T-cell (primary cell): Measurements from ENCODE around the gene QPCT. TPM values are rescaled to one million over a fixed set of nuclear protein-coding genes. Genes with fewer than 3 reads are reported as not detected.

Experiments used
- total RNA-seq, 35 experiments: library from RNA in 6 of 35; stranded (reverse) in 6 of 35; fragments of 120-200 nt in 1 of 35; gene quantifications; one replicate each; pipeline versions ENCODE4 v1.2.1 to v1.2.4 and lab custom pipeline; 2013 to 2026

QPCT gene
- total RNA-seq, 5 donors from 2014 or later (not counting 1 experiment from before 2014, with no cell fraction given): 1.1 to 3.1 (median 1.5) TPM; not detected in 2

Other genes with a start within 250 kb of the QPCT start
- gene EIF2AK2, start 187.7 kb upstream of the QPCT start, total RNA-seq: 10 to 100 TPM; 21.7 to 37.5 (median 31.3) TPM
- gene SULT6B1, start 156.0 kb upstream of the QPCT start, total RNA-seq: not detected
- 10 to 100 TPM; 23.9 to 40.1 (median 37.5) TPM for gene CEBPZOS, start 148.1 kb upstream of the QPCT start, total RNA-seq
- 10 to 100 TPM; 50.6 to 61.5 (median 58.1) TPM for gene CEBPZ, start 113.0 kb upstream of the QPCT start, total RNA-seq
- gene NDUFAF7, start 113.0 kb upstream of the QPCT start, total RNA-seq: 10 to 100 TPM; 20.2 to 30.3 (median 24.6) TPM
- gene PRKD3, start 19.8 kb upstream of the QPCT start, total RNA-seq: 10 to 100 TPM; 30.6 to 45.5 (median 36.9) TPM